Astrocyte (in vitro differentiated cells and primary cell): ENCODE measurements around the gene ARHGAP24.

Experiments used
- CTCF ChIP-seq: IDR thresholded peaks from 2 replicates; pipeline ENCODE4 v1.5.1; 2011; ENCODE audit warnings: low read depth, mild to moderate bottlenecking, inconsistent platforms, low read length, moderate library complexity; ENCODE audit not compliant: insufficient read depth
- EZH2 ChIP-seq: IDR thresholded peaks from 2 replicates; pipeline ENCODE4 v1.6.1; 2012; ENCODE audit warnings: mild to moderate bottlenecking, low read length, inconsistent platforms; ENCODE audit not compliant: insufficient read depth

DNA sequence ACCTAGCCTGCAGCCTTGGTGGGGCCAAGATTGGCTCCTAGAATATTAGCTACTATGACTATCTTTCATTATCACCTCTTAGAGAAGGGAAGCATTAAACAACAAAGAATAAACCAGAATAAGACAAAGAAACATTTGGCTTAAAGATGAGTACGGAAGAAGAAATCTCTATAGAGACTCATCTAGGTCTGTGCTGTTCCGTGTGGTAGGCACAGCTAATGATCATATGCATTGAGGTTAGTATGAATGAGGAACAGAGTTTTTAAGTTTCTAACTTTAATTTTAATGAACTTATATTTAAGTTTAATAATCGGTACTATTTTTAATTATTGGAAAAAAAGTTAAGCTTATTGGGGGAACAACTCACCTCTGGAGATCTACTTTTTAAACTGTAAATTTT lies 24.6 kb downstream of the ARHGAP24 start:
- TF ChIP-seq CTCF (no peak), EZH2 (no peak)
